CD4-positive, CD25-positive, alpha-beta regulatory T cell (primary cell): Measurements from ENCODE around the gene TMC2. TPM values are rescaled to one million over a fixed set of nuclear protein-coding genes. Genes with fewer than 3 reads are reported as not detected.

ENCODE experiments used
- ATAC-seq, 2 donors: fragments of 150-1000 bp; cut with Tn5 transposase; one replicate each; pipeline ENCODE4 v1.10.0; 2021; ENCODE audit warnings: low read depth in 2 of 2, moderate number of reproducible peaks in 2 of 2, moderate library complexity in 1 of 2
- DNase-seq, 3 donors: peaks; one replicate each; pipeline versions ENCODE4 v3.0.0 to v3.0.0-alpha.2; 2012 to 2022; ENCODE audit warnings: mixed read lengths in 1 of 3
- H3K27ac ChIP-seq: one replicate; pipeline ENCODE4 v1.7.0; 2013; ENCODE audit warnings: mild to moderate bottlenecking, low read length; ENCODE audit not compliant: insufficient read depth, poor library complexity, severe bottlenecking
- H3K27me3 ChIP-seq: one replicate; pipeline ENCODE4 v1.7.0; 2013; ENCODE audit warnings: low read length; ENCODE audit not compliant: control insufficient read depth, insufficient read depth
- H3K36me3 ChIP-seq: one replicate; pipeline ENCODE4 v1.7.0; 2013; ENCODE audit warnings: mild to moderate bottlenecking, low read length, moderate library complexity; ENCODE audit not compliant: control insufficient read depth, insufficient read depth
- H3K4me1 ChIP-seq: 2 replicates; pipeline ENCODE4 v1.7.0; 2013; ENCODE audit warnings: mild to moderate bottlenecking, low read length; ENCODE audit not compliant: insufficient read depth, control insufficient read depth, poor library complexity, severe bottlenecking
- H3K4me3 ChIP-seq: one replicate; pipeline ENCODE4 v1.7.0; 2013; ENCODE audit warnings: low read depth, mild to moderate bottlenecking, low read length, moderate library complexity
- H3K9me3 ChIP-seq, 2 experiments: 1 replicate in 1 of 2; 2 replicates in 1 of 2; pipeline ENCODE4 v1.7.0; 2013; ENCODE audit warnings: low read length in 2 of 2, mild to moderate bottlenecking in 1 of 2, moderate library complexity in 1 of 2; ENCODE audit not compliant: control insufficient read depth in 2 of 2
- H3K27ac Mint-ChIP-seq, 3 donors: one replicate each; pipeline ENCODE4 v1.8.0; 2020 to 2022; ENCODE audit warnings: mild to moderate bottlenecking in 3 of 3, mixed read lengths in 3 of 3, moderate library complexity in 2 of 3
- H3K27me3 Mint-ChIP-seq: one replicate; pipeline ENCODE4 v1.8.0; 2022; ENCODE audit warnings: mild to moderate bottlenecking, mixed read lengths
- H3K36me3 Mint-ChIP-seq: one replicate; pipeline ENCODE4 v1.8.0; 2020; ENCODE audit warnings: mixed read lengths
- H3K4me1 Mint-ChIP-seq, 4 donors: one replicate each; pipeline ENCODE4 v1.8.0; 2020 to 2022; ENCODE audit warnings: mixed read lengths in 4 of 4, mild to moderate bottlenecking in 1 of 4
- H3K4me3 Mint-ChIP-seq, 4 donors: one replicate each; pipeline ENCODE4 v1.8.0; 2020 to 2022; ENCODE audit warnings: mild to moderate bottlenecking in 4 of 4, mixed read lengths in 4 of 4, moderate library complexity in 3 of 4
- H3K9me3 Mint-ChIP-seq, 7 donors: one replicate each; pipeline ENCODE4 v1.8.0; 2020 to 2022; ENCODE audit warnings: mixed read lengths in 7 of 7, mild to moderate bottlenecking in 3 of 7, moderate library complexity in 2 of 7
- polyA plus RNA-seq, 4 donors: library from polyadenylated mRNA; unstranded; fragments of 300-500 nt; fragmentation: Illumina TruSeq; gene quantifications; one replicate each; pipeline ENCODE4 v1.2.3, GENCODE V29; 2021
- total RNA-seq: library from RNA; stranded (reverse); gene quantifications from one replicate; pipeline ENCODE4 v1.2.3, GENCODE V29; 2022

Gene TMC2
- total and polyA plus RNA-seq, 5 donors from 2014 or later: not detected

- Mint-ChIP-seq H3K36me3 (peaks cover 5% of the 10 kb centered on the region), H3K9me3 (no peaks in the 10 kb centered on the region), H3K4me1 (peaks cover 0 to 32% (median 14%) of the 10 kb centered on the region in 4 donors), H3K27ac (peak overlapping the region in 2 of 3 donors; percentile 96 to 97), H3K4me3 (peak overlapping the region; percentile 93 to 100 (median 100)), H3K27me3 (peaks cover 34% of the 10 kb centered on the region)
- peaks cover 16% of the 10 kb centered on the region for H3K4me1 ChIP-seq
- no peak for ATAC-seq
- no peak for DNase-seq
- peak overlapping the region; percentile 96 for H3K4me3 ChIP-seq
- H3K27me3 ChIP-seq: peaks cover 17% of the 10 kb centered on the region
- H3K27ac ChIP-seq: peak overlapping the region; percentile 66
- no peaks in the 10 kb centered on the region for H3K36me3 ChIP-seq
- H3K9me3 ChIP-seq: no peaks in the 10 kb centered on the region
Observed at GRCh38 chr20:2509468-2509781, 26.9 kb upstream of the TMC2 start.

DNA sequence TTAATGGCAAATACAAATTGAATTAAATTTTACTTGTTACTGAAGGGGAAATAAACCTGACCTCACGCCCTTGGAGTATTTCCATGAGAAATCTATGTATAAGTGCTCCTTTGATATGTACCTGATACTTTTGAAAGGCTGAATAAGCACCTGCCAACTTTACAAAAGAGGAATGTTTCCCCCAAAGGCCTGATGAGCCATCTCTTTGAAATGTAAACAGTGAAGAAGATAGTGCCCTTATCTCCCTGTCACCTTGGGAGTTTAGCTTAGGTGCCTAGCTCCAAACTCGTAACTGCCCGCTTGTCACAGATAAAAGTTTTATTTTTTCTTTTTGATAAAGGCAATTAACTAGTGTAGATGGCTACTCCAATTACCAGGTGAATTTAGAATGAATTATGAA, 26.6 kb upstream of the TMC2 start:
- DNase-seq (no peak), ATAC-seq (no peak)
- Histone ChIP-seq H3K27me3 (peaks cover 17% of the 10 kb centered on the region), H3K36me3 (no peaks in the 10 kb centered on the region), H3K27ac (no peak overlapping the region), H3K4me1 (peaks cover 16% of the 10 kb centered on the region), H3K4me3 (no peak overlapping the region), H3K9me3 (no peaks in the 10 kb centered on the region)
- Mint-ChIP-seq H3K9me3 (no peaks in the 10 kb centered on the region), H3K27me3 (peaks cover 34% of the 10 kb centered on the region), H3K4me3 (peak overlapping the region; percentile 39 to 80 (median 44)), H3K36me3 (peaks cover 5% of the 10 kb centered on the region), H3K4me1 (peaks cover 0 to 29% (median 13%) of the 10 kb centered on the region in 4 donors), H3K27ac (no peak overlapping the region)

DNA sequence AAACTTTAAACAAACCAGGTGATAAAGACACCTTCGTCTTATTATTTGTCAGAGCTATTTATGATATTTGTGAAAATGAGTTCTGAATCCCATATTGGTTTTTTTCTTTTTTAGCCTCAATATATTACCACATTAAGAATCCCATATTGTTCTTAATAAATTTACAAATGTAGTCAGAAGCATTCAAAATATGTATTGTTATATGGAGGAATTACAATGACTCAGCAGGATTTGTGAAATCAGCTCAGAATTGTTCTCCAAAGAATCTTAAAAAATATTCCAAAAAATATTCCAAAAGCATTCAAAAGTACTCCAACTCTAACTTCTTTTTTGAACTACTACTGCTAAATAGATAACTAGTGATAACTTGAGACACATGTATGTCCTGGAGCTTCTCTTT, 21.2 kb upstream of the TMC2 start:
- no peak for ATAC-seq
- peaks cover 23% of the 10 kb centered on the region for H3K27me3 ChIP-seq
- DNase-seq: no peak
- H3K4me3 ChIP-seq: no peak overlapping the region
- Mint-ChIP-seq H3K4me1 (no peaks in the 10 kb centered on the region), H3K4me3 (no peak overlapping the region), H3K27me3 (peaks cover 33% of the 10 kb centered on the region), H3K27ac (no peak overlapping the region), H3K9me3 (no peaks in the 10 kb centered on the region), H3K36me3 (no peaks in the 10 kb centered on the region)
- no peaks in the 10 kb centered on the region for H3K36me3 ChIP-seq
- H3K4me1 ChIP-seq: no peaks in the 10 kb centered on the region
- no peak overlapping the region for H3K27ac ChIP-seq
- no peaks in the 10 kb centered on the region for H3K9me3 ChIP-seq

DNA sequence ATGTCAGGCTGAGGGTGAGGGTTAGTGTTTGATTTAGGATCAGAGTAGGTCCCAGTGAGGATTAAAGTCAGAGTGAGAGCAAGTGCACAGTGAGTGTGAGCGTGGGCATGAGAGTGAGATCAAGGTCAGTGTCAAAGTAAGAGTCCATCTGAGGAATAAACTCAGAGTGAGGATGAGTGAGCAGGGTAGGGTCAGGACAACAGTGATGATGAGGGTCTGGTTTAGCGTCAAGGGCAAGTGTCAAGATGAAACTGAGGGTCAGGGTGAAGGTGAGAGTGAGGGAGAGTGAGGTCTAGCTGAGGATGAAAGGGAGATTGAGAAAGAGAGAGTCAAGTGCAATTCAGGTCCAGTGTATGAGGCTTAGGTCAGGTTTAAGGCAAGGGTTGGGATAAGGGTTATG, 20.0 kb upstream of the TMC2 start:
- Mint-ChIP-seq H3K27me3 (peaks cover 24% of the 10 kb centered on the region), H3K9me3 (peaks cover 0 to 1% (median 0%) of the 10 kb centered on the region in 7 donors), H3K27ac (no peak overlapping the region), H3K36me3 (no peaks in the 10 kb centered on the region), H3K4me1 (peaks cover 0 to 2% (median under 1%) of the 10 kb centered on the region in 4 donors), H3K4me3 (no peak overlapping the region)
- Histone ChIP-seq H3K36me3 (no peaks in the 10 kb centered on the region), H3K4me3 (no peak overlapping the region), H3K27me3 (peaks cover 20% of the 10 kb centered on the region), H3K4me1 (no peaks in the 10 kb centered on the region), H3K9me3 (no peaks in the 10 kb centered on the region), H3K27ac (no peak overlapping the region)
- DNase-seq: no peak
- no peak for ATAC-seq

DNA sequence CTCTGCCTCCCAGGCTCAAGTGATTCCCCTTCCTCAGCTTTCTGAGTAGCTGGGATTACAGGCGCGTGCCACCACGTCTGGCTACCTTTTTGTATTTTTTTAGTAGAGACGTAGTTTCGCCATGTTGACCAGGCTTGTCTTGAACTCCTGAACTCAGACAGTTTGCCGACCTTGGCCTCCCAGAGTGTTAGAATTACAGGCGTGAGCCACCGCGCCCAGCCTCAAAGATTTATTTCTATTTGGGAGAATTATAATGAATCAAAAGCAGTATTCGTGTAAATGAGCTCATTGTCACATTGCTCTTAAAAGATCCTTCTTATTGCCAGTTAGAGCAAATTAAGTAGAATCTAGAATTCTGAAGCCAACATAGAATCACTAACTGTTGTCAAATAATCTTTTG, 18.3 kb upstream of the TMC2 start:
- no peaks in the 10 kb centered on the region for H3K9me3 ChIP-seq
- Mint-ChIP-seq H3K4me1 (peaks cover 0 to 7% (median 4%) of the 10 kb centered on the region in 4 donors), H3K4me3 (no peak overlapping the region), H3K9me3 (peaks cover 0 to 1% (median 0%) of the 10 kb centered on the region in 7 donors), H3K27ac (no peak overlapping the region), H3K27me3 (peaks cover 23% of the 10 kb centered on the region), H3K36me3 (no peaks in the 10 kb centered on the region)
- no peaks in the 10 kb centered on the region for H3K36me3 ChIP-seq
- H3K4me3 ChIP-seq: no peak overlapping the region
- H3K27ac ChIP-seq: no peak overlapping the region
- no peaks in the 10 kb centered on the region for H3K4me1 ChIP-seq
- ATAC-seq (no peak), DNase-seq (no peak)
- peaks cover 10% of the 10 kb centered on the region for H3K27me3 ChIP-seq

- Histone ChIP-seq H3K36me3 (no peaks in the 10 kb centered on the region), H3K27me3 (peaks cover 9% of the 10 kb centered on the region), H3K9me3 (no peaks in the 10 kb centered on the region), H3K4me1 (no peaks in the 10 kb centered on the region), H3K4me3 (no peak overlapping the region), H3K27ac (no peak overlapping the region)
- ATAC-seq: no peak
- Mint-ChIP-seq H3K27me3 (peaks cover 20% of the 10 kb centered on the region), H3K4me1 (peaks cover 0 to 7% (median 4%) of the 10 kb centered on the region in 4 donors), H3K36me3 (no peaks in the 10 kb centered on the region), H3K4me3 (no peak overlapping the region), H3K27ac (no peak overlapping the region), H3K9me3 (peaks cover 0 to 1% (median 0%) of the 10 kb centered on the region in 7 donors)
- DNase-seq: no peak
Observed at GRCh38 chr20:2518558-2518957, 17.8 kb upstream of the TMC2 start.

DNA sequence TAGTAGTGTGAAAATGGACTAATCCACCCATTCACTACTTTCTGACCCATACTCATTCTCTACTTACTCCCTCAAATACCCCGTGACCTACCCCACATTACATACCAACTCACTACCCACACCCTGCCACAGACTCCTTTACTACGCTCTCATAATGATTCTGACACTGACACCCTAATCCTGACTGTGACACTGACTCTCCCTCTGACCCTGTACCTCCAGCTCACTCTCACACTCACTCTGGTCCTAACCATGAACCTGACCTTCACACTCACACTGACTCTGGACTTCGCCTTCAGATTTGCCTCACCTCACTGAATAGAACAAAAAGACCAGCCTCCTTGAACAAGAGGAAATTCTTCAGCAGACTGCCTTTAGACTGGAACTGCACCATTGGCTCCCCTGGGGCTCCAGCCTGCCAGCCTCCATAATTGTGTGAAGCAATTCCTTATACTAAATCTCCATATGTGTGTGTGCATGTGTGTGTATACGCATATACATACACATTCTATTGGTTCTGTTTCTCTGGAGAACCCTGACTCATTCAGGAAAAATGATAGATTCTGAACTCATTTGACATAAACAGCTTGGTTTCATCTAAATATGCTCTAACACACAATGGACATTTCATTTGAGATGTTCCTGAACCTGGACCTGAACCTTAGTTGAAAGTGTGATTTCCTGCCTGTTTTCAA, 17.1 kb upstream of the TMC2 start:
- H3K36me3 Mint-ChIP-seq: no peaks in the 10 kb centered on the region
- no peak overlapping the region for H3K27ac ChIP-seq
- H3K27ac Mint-ChIP-seq: no peak overlapping the region
- peaks cover 15% of the 10 kb centered on the region for H3K27me3 Mint-ChIP-seq
- H3K9me3 Mint-ChIP-seq: peaks cover 0 to 1% (median 0%) of the 10 kb centered on the region in 7 donors
- ATAC-seq: no peak
- H3K4me1 ChIP-seq: peaks cover 4% of the 10 kb centered on the region
- no peak overlapping the region for H3K4me3 ChIP-seq
- no peaks in the 10 kb centered on the region for H3K9me3 ChIP-seq
- DNase-seq: no peak
- peak overlapping the region in 2 of 4 donors; percentile 4 to 13 for H3K4me3 Mint-ChIP-seq
- peaks cover 7% of the 10 kb centered on the region for H3K27me3 ChIP-seq
- H3K4me1 Mint-ChIP-seq: peaks cover 0 to 12% (median 4%) of the 10 kb centered on the region in 4 donors
- H3K36me3 ChIP-seq: no peaks in the 10 kb centered on the region

- ATAC-seq (no peak), DNase-seq (no peak)
- Histone ChIP-seq H3K36me3 (no peaks in the 10 kb centered on the region), H3K9me3 (no peaks in the 10 kb centered on the region), H3K27me3 (peaks cover 6% of the 10 kb centered on the region), H3K4me3 (no peak overlapping the region), H3K27ac (no peak overlapping the region), H3K4me1 (peaks cover 15% of the 10 kb centered on the region)
- Mint-ChIP-seq H3K4me1 (peaks cover 0 to 21% (median 8%) of the 10 kb centered on the region in 4 donors), H3K36me3 (no peaks in the 10 kb centered on the region), H3K4me3 (peak overlapping the region in 1 of 4 donors; percentile 47), H3K27me3 (peaks cover 21% of the 10 kb centered on the region), H3K9me3 (peaks cover 0 to 1% (median 0%) of the 10 kb centered on the region in 7 donors), H3K27ac (no peak overlapping the region)
Observed at GRCh38 chr20:2520617-2521016, 15.8 kb upstream of the TMC2 start.
